Astrocyte (in vitro differentiated cells and primary cell): Measurements from ENCODE around the gene DXO. TPM values are rescaled to one million over a fixed set of nuclear protein-coding genes. Genes with fewer than 3 reads are reported as not detected.
"Not testable (repeated sequence)": the region's sequence is repeated elsewhere in the genome, so short reads cannot be mapped to it uniquely, and the experiment has no call there.

Experiments used
- DNase-seq: peaks from one replicate; pipeline ENCODE4 v3.0.0-alpha.2; 2010; ENCODE audit warnings: low read depth
- FAIRE-seq: peaks from 2 replicates; lab custom pipeline; 2011; peaks lifted over from hg19 to GRCh38; lab: Jason Lieb, UNC
- H2AFZ ChIP-seq: 2 replicates; pipeline ENCODE4 v1.6.0; 2012; ENCODE audit warnings: low read depth, low read length, inconsistent platforms
- H3K27ac ChIP-seq: 2 replicates; pipeline ENCODE4 v1.5.1; 2011; ENCODE audit warnings: low read depth, low read length, inconsistent platforms
- H3K27me3 ChIP-seq: 2 replicates; pipeline ENCODE4 v1.6.0; 2011; ENCODE audit warnings: low read length, inconsistent platforms; ENCODE audit not compliant: insufficient read depth
- H3K36me3 ChIP-seq: 2 replicates; pipeline ENCODE4 v1.5.1; 2011; ENCODE audit warnings: low read length, inconsistent platforms; ENCODE audit not compliant: insufficient read depth
- H3K4me1 ChIP-seq: 2 replicates; pipeline ENCODE4 v1.5.1; 2011; ENCODE audit warnings: low read length, inconsistent platforms; ENCODE audit not compliant: insufficient read depth
- H3K4me2 ChIP-seq: 2 replicates; pipeline ENCODE4 v1.6.0; 2012; ENCODE audit warnings: low read length, inconsistent platforms
- H3K4me3 ChIP-seq: 2 replicates; pipeline ENCODE4 v1.5.1; 2011; ENCODE audit warnings: low read depth, mild to moderate bottlenecking, low read length, inconsistent platforms; ENCODE audit not compliant: insufficient read depth
- H3K79me2 ChIP-seq: 2 replicates; pipeline ENCODE4 v1.6.0; 2012; ENCODE audit warnings: mild to moderate bottlenecking, low read length, inconsistent platforms; ENCODE audit not compliant: insufficient read depth
- H3K9ac ChIP-seq: 2 replicates; pipeline ENCODE4 v1.6.0; 2012; ENCODE audit warnings: mild to moderate bottlenecking, low read length, inconsistent platforms
- H3K9me3 ChIP-seq: 2 replicates; pipeline ENCODE4 v1.5.1; 2012; ENCODE audit warnings: low read depth, mild to moderate bottlenecking, low read length, inconsistent platforms; ENCODE audit not compliant: insufficient read depth
- H4K20me1 ChIP-seq: 2 replicates; pipeline ENCODE4 v1.6.0; 2012; ENCODE audit warnings: low read length, inconsistent platforms; ENCODE audit not compliant: insufficient read depth
- H3K27ac Mint-ChIP-seq: one replicate; pipeline ENCODE4 v1.8.0; 2021; ENCODE audit warnings: mild to moderate bottlenecking, mixed read lengths; ENCODE audit not compliant: unreplicated experiment
- H3K27me3 Mint-ChIP-seq: one replicate; pipeline ENCODE4 v1.8.0; 2021; ENCODE audit warnings: low read depth, mixed read lengths; ENCODE audit not compliant: unreplicated experiment
- H3K36me3 Mint-ChIP-seq: one replicate; pipeline ENCODE4 v1.8.0; 2021; ENCODE audit warnings: low read depth, mixed read lengths; ENCODE audit not compliant: unreplicated experiment
- H3K4me1 Mint-ChIP-seq: one replicate; pipeline ENCODE4 v1.8.0; 2021; ENCODE audit warnings: low read depth, mixed read lengths; ENCODE audit not compliant: unreplicated experiment
- H3K4me3 Mint-ChIP-seq: one replicate; pipeline ENCODE4 v1.8.0; 2021; ENCODE audit warnings: mild to moderate bottlenecking, moderate library complexity, mixed read lengths; ENCODE audit not compliant: unreplicated experiment
- H3K9me3 Mint-ChIP-seq: one replicate; pipeline ENCODE4 v1.8.0; 2021; ENCODE audit warnings: mild to moderate bottlenecking, mixed read lengths; ENCODE audit not compliant: unreplicated experiment
- total RNA-seq: library from RNA; stranded (reverse); gene quantifications from 2 replicates; pipeline ENCODE4 v1.2.1, GENCODE V29; 2021

Gene DXO
- total RNA-seq, 1 donor from 2014 or later = 12.6 TPM

DNA sequence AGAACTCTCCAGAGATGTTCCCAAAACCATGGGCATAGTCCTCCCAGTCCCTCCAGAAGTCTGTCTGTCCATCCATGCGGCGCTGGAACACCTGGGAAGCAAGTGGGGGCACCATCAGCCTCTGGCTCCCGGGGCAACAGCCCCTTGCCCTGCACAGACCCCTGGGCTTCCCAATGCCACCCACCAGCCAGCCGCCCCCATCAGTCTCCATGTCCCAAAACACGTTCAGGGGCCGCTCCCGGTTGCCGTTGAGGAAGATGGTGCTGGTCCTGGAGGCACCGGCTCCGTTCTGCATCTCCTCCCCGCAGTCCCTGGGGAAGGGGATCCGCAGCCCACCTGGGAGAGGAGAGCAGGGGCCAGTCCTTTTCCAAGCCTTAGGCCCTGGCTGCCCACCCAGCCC is 37.6 kb upstream of the DXO start:
- FAIRE-seq, DNase-seq, H3K4me1 Mint-ChIP-seq, H3K27me3 Mint-ChIP-seq, H3K27ac ChIP-seq, H3K27ac Mint-ChIP-seq, H3K79me2 ChIP-seq, H3K4me2 ChIP-seq, H4K20me1 ChIP-seq, H3K4me3 Mint-ChIP-seq, H2AFZ ChIP-seq, H3K36me3 Mint-ChIP-seq, H3K4me1 ChIP-seq, H3K9ac ChIP-seq, H3K27me3 ChIP-seq, H3K36me3 ChIP-seq, H3K4me3 ChIP-seq, H3K9me3 ChIP-seq, H3K9me3 Mint-ChIP-seq: not testable (repeated sequence)

DNA sequence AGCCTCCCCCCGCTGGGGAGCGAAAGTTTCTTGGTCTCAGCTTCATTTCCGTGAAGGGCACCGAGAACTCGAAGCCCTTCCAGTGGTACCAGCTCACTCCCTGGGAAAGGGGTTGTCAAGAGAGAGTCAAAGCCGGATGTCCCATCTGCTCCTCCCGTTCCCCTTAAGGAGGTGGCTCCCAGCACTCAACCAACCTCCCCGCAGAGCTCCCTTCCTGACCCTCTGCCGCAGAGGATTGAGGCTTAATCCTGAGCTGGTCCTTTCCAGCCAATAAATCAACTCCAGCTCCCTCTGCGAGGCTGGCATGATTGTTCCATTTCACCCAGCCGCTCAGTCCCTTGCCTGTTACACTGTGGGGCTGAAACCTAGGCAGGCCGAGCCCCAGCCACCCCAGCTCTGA is 36.7 kb upstream of the DXO start:
- not testable (repeated sequence) for H3K4me1 ChIP-seq, H3K9ac ChIP-seq, H3K79me2 ChIP-seq, H3K27ac ChIP-seq, H3K4me3 Mint-ChIP-seq, H3K9me3 Mint-ChIP-seq, H3K36me3 Mint-ChIP-seq, H3K9me3 ChIP-seq, H3K4me3 ChIP-seq, H4K20me1 ChIP-seq, H3K36me3 ChIP-seq, H3K27me3 ChIP-seq, DNase-seq, FAIRE-seq, H2AFZ ChIP-seq, H3K4me1 Mint-ChIP-seq, H3K27me3 Mint-ChIP-seq, H3K27ac Mint-ChIP-seq, H3K4me2 ChIP-seq

DNA sequence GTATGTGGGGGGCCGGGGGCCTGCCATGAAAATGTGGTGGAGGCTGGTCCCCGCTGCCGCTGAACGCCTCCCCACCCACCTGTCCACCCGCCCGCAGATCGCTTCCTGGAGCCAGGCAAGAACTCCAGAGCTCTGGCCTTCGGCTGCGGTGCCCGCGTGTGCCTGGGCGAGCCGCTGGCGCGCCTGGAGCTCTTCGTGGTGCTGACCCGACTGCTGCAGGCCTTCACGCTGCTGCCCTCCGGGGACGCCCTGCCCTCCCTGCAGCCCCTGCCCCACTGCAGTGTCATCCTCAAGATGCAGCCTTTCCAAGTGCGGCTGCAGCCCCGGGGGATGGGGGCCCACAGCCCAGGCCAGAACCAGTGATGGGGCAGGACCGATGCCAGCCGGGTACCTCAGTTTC is 36.1 kb upstream of the DXO start:
- H3K36me3 ChIP-seq, H4K20me1 ChIP-seq, H3K36me3 Mint-ChIP-seq, DNase-seq, H3K27me3 Mint-ChIP-seq, H3K4me2 ChIP-seq, H3K27ac Mint-ChIP-seq, H2AFZ ChIP-seq, H3K9ac ChIP-seq, H3K27ac ChIP-seq, FAIRE-seq, H3K79me2 ChIP-seq, H3K4me1 ChIP-seq, H3K27me3 ChIP-seq, H3K4me1 Mint-ChIP-seq, H3K9me3 ChIP-seq, H3K4me3 ChIP-seq, H3K4me3 Mint-ChIP-seq, H3K9me3 Mint-ChIP-seq: not testable (repeated sequence)

DNA sequence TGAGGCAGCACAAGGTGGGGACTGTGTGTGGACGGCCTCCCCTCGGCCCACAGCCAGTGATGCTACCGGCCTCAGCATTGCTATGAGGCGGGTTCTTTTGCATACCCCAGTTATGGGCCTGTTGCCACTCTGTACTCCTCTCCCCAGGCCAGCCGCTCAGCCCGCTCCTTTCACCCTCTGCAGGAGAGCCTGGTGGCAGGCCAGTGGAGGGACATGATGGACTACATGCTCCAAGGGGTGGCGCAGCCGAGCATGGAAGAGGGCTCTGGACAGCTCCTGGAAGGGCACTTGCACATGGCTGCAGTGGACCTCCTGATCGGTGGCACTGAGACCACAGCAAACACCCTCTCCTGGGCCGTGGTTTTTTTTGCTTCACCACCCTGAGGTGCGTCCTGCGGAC is 35.1 kb upstream of the DXO start:
- H2AFZ ChIP-seq, H3K36me3 Mint-ChIP-seq, H3K4me1 Mint-ChIP-seq, H3K9me3 Mint-ChIP-seq, H3K27me3 ChIP-seq, H3K9ac ChIP-seq, DNase-seq, H3K27ac Mint-ChIP-seq, H3K27ac ChIP-seq, H3K4me1 ChIP-seq, H3K27me3 Mint-ChIP-seq, H3K9me3 ChIP-seq, FAIRE-seq, H4K20me1 ChIP-seq, H3K79me2 ChIP-seq, H3K4me3 ChIP-seq, H3K4me2 ChIP-seq, H3K36me3 ChIP-seq, H3K4me3 Mint-ChIP-seq: not testable (repeated sequence)

DNA sequence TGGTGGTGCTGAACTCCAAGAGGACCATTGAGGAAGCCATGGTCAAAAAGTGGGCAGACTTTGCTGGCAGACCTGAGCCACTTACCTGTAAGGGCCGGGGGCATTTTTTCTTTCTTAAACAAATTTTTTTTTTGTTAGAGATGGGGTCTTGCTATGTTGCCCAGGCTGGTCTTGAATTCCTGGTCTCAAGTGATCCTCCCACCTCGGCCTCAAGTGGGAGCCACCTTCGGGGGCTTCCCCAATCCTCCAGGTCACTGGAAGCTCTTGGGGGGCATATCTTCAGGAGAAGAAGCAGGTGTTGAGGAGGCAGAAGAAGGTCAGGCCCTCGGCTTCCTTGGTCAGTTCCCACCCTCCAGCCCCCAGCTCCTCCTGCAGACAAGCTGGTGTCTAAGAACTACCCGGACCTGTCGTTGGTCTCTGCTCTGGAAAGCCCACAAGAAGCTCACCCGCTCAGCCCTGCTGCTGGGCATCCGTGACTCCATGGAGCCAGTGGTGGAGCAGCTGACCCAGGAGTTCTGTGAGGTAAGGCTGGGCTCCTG is 34.1 kb upstream of the DXO start:
- H3K27ac Mint-ChIP-seq, H3K4me1 ChIP-seq, FAIRE-seq, DNase-seq, H3K79me2 ChIP-seq, H3K4me3 Mint-ChIP-seq, H3K27me3 ChIP-seq, H4K20me1 ChIP-seq, H3K4me2 ChIP-seq, H3K27ac ChIP-seq, H3K9ac ChIP-seq, H3K27me3 Mint-ChIP-seq, H3K4me1 Mint-ChIP-seq, H3K36me3 Mint-ChIP-seq, H3K9me3 ChIP-seq, H3K4me3 ChIP-seq, H2AFZ ChIP-seq, H3K36me3 ChIP-seq, H3K9me3 Mint-ChIP-seq: not testable (repeated sequence)

DNA sequence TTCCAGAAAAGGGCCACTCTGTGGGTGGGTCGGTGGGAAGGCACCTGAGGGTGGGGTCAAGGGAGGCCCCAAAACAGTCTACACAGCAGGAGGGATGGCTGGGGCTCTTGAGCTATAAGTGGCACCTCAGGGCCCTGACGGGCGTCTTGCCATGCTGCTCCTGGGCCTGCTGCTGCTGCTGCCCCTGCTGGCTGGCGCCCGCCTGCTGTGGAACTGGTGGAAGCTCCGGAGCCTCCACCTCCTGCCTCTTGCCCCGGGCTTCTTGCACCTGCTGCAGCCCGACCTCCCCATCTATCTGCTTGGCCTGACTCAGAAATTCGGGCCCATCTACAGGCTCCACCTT is 33.6 kb upstream of the DXO start:
- H3K4me1 ChIP-seq, H3K27me3 ChIP-seq, H4K20me1 ChIP-seq, H3K4me2 ChIP-seq, H3K9ac ChIP-seq, H3K36me3 Mint-ChIP-seq, H3K9me3 Mint-ChIP-seq, H3K27me3 Mint-ChIP-seq, H3K4me3 ChIP-seq, H3K4me1 Mint-ChIP-seq, H3K36me3 ChIP-seq, H3K27ac ChIP-seq, H3K79me2 ChIP-seq, H3K27ac Mint-ChIP-seq, H3K9me3 ChIP-seq, DNase-seq, H3K4me3 Mint-ChIP-seq, FAIRE-seq, H2AFZ ChIP-seq: not testable (repeated sequence)
